Stimulated activated CD4-positive, alpha-beta T cell treated with anti-CD3 and anti-CD28 coated beads, Interleukin-1b, Interleukin-23, amount 100 ng/mL, for 4 hours (primary cell): ENCODE measurements around the gene IFIT3.
A peak's percentile ranks its signal among the peaks of the same experiment; 100 is the strongest.
"Not testable (repeated sequence)": the region's sequence is repeated elsewhere in the genome, so short reads cannot be mapped to it uniquely, and the experiment has no call there.

Experiments
- DNase-seq, 2 donors: peaks; one replicate each; pipeline ENCODE4 v3.0.0-alpha.2; 2020; ENCODE audit warnings: low read depth in 2 of 2

IFIT3 gene

DNA sequence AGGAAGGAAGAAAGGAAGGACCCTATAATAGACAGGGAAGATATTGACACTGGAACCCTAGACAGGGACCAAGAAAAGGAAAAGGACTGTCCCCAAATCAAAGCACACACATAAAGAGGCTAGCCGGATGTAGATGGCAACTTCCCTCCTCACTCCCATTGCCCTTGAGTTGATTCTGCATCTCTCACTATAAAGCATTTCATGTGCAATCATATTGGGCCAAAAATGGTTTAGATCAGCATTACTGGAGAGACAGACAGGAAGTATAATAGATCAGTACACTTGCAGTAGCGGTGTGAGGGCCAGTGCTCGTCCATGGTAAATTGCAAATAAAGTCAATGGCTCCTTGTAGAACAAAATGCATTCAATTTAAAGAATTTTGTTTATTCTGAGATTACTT lies 8.4 kb downstream of the IFIT3 start:
- no peak for DNase-seq

GRCh38 chr10:89337484-89337883 lies 9.7 kb downstream of the IFIT3 start:
- peak in 1 of 2 donors; percentile 26 for DNase-seq

DNA sequence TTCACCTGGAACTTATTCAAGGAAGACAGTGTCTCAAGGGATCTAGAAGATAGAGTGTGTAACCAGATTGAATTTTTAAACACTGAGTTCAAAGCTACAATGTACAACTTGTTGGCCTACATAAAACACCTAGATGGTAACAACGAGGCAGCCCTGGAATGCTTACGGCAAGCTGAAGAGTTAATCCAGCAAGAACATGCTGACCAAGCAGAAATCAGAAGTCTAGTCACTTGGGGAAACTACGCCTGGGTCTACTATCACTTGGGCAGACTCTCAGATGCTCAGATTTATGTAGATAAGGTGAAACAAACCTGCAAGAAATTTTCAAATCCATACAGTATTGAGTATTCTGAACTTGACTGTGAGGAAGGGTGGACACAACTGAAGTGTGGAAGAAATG lies 10.9 kb downstream of the IFIT3 start:
- DNase-seq: no peak

GRCh38 chr10:89339875-89340274 lies 12.1 kb downstream of the IFIT3 start:
- DNase-seq: no peak

DNA sequence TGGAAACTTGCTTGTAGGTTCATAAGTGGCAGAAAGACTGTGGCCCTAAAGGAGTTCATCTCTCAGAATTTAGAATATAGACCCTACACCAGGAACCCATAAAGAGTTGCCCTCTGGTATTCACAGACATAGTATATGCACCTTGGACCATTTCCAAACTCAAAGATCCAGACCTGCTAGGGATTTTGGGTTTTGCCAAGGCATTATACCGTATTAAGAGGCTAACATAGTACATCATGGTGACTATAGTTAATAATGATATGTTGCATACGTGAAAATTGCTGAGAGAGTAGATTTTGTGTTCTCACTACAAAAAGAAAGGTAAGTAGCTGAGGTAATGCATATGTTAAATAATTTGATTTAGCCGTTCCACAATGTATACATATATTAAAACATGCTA lies 13.9 kb downstream of the IFIT3 start:
- no peak for DNase-seq

GRCh38 chr10:89342206-89342958 lies 14.6 kb downstream of the IFIT3 start:
- DNase-seq: no peak

DNA sequence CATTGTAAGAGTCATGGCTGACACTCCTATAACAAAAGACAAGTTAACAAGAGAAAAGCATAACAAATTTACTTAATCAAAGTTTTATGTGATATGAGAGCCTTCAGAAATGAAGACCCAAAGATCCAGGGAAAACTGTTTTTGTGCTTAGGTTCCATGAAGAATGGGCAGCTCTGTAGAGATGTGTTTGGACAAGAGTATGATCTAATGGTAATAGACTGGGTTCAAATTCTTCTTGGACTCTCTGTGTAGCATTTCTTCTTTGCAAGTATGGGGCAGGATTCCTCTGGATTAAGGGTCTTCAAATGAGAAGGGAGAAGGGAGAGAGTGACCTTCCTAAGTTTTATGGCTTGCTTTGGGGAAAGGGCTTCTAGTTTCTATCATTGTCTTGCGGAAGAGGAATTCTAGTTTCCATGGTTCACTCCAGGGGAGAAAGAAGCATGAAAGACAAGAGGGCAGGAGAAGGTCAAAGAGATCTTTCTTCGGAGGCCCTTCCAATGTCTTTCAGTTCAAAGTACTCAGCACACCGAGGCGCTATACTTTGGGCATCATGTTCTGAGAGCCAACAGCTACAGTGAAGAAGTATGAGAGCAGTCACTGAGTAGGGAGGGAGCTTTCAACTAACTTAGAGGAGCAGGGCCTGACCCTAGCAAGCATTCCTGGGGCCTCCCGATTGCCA lies 15.4 kb downstream of the IFIT3 start:
- no peak for DNase-seq

DNA sequence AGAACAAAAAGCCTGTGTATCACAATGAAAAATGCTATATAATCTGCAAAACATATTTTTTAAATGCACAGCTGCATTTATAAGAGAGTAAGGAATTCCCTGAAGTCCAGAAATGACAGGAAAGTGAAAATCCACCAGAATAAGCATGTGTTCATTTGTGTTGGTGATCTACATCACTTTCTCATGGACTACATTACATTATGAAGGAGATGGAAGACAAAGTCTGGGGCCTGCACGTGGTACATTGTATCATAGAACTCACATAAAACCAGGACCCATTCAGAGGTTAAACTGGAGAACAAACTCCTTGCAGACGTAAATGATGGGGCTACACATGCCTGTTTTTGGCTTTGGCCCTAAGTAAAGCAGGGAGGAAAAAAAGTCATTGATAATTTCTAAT lies 16.4 kb downstream of the IFIT3 start:
- DNase-seq: no peak

GRCh38 chr10:89345367-89346000 lies 17.7 kb downstream of the IFIT3 start:
- no peak for DNase-seq

DNA sequence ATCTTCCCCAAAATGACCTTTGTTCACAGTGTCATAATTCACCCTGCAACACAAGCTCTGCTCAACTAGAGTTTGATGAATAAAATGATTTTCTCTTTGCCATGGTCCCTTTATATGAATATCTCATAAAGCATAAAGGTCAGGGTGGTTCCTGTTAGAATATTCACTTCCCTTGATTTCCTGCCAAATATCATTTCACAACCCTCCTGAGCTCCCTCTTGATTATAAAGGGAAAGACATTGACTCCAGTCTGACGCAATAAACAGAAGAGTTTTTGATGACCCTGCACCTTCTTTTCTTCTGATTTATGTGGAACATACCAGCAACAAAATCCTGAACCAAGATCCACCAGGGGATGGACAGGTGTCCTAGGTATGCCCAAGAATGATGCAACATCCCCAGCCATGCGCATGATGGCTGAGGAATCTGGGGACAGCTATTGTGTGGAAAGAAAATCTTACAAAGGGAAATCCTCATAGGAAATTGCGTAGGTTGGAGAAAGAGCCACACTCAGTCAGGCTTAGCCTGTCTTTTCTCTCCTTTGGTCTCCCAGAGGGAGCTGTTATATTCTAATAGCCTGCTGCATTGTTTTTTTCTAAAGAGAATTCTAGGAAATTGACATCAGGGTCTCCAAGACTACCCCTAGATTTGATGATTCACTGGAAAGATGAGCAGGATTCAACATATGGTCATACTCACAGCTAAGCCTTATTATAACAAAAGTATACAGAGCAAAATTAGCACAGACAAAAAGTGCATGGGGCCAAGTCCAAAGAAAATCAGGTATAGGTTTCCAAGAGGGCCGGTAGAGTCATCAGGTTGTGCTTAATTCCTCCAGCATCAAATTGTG lies 18.8 kb downstream of the IFIT3 start:
- DNase-seq: no peak

- no peak for DNase-seq
Measured at GRCh38 chr10:89347701-89348457, 20.1 kb downstream of the IFIT3 start.

DNA sequence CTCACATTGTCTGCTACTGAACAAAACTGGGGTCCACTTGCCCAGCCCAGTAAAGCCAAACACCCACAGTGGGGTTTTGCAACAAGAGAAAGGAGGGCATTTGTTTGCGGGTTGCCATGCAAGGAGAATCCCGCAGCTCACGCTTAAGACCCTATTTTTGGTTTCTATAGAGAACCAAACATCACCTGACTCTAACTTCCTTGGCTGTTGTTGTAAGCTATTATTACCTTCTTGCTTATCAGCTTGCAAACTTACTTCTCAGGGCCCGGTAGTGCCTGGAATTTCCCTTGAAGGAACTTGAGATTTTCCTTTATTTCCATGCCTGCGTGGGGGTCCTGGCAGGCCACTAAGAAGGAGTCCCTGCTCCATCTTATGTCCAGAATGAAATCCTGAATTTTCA lies 20.7 kb downstream of the IFIT3 start:
- no peak for DNase-seq

- no peak for DNase-seq
Measured at GRCh38 chr10:89348975-89349374, 21.2 kb downstream of the IFIT3 start.

DNA sequence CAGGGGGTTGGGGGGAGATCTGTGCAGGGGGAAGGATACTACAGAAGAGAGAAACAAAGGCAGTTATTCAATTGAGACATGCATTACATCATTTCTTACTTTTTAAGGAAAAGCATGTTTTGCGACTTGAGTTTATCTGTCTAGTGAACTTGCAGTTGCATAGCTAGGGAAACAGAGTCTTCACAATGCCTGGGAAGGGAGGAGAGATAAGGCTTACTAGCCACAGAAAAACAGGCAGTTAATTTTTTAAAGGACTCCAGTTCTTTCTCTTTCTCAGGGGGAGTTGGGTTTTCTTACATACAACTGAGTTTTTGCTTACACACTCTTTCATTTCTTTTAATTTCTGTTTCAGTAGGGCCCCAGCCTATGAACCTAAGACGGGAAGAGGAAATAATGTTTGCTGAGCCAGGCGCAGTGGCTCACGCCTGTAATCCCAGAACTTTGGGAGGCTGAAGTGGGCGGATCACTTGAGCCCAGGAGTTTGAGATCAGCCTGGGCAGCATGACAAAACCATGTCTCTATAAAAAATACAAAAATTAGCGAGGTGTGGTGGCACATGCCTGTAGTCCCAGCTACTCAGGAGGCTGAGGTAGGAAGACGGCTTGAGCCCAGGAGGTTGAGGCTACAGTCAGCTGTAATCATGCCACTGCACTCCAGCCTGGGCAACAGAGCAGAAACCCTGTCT lies 23.0 kb downstream of the IFIT3 start:
- DNase-seq: not testable (repeated sequence)

DNA sequence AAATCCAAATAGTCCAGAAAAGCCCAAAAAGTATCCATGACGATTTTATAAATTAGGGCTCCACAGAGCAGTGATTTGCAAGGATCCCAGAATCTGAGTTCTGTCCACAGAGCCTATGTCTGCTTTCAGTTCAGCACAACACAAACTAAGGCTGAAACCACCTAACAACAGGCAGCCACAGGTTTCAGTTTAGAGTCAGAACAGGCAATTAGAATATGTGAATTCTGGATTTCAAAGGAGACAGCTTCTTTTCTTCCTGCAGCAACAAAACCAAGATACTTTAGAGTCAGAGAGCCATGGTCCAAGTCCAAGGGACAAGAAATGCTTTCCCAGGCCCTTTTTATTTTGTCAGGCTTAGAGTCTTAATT lies 23.6 kb downstream of the IFIT3 start:
- DNase-seq: no peak

- no peak for DNase-seq
Measured at GRCh38 chr10:89351780-89352597, 24.2 kb downstream of the IFIT3 start.

GRCh38 chr10:89352802-89353201 lies 25.0 kb downstream of the IFIT3 start:
- DNase-seq: no peak

DNA sequence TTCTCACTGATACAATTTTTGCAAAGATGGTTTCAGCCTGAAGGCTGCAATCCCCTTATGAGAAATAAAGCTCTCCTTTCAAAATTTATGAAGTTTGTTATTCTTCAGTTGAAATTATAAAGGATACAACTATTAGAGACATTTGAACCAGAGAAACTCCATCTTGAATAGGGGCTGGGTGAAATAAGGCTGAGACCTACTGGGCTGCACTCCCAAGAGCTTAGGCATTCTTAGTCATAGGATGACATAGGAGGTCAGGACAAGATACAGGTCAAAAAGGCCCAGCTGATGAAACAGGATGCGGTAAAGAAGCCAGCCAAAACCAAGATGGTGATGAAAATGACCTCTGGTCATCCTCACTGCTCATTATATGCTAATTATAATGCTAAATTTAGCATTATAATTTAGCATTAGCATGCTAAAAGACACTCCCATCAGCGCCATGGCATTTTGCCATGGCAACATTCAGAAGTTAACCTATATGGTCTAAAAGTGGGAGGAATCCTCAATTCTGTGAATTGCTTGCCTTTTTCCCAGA lies 27.7 kb downstream of the IFIT3 start:
- no peak for DNase-seq

GRCh38 chr10:89357096-89357495 lies 29.3 kb downstream of the IFIT3 start:
- DNase-seq: no peak

- no peak for DNase-seq
Measured at GRCh38 chr10:89357975-89358374, 30.2 kb downstream of the IFIT3 start.
